OCI-LY1 (cell line): ENCODE measurements around the gene SPPL3.

Source experiments
- CTCF ChIP-seq: fragments of 200-600 bp; sonication (generic), shearing (Covaris generic); IDR thresholded peaks from 2 replicates; pipeline ENCODE4 v1.5.1; 2017; ENCODE audit warnings: mild to moderate bottlenecking, antibody characterized with exemption, low read length, moderate library complexity, mixed read lengths
- EZH2 ChIP-seq: fragments of 200-600 bp; sonication (generic), shearing (Covaris generic); IDR thresholded peaks from 2 replicates; pipeline ENCODE4 v1.8.0; 2017; ENCODE audit warnings: borderline replicate concordance, mixed run types, mild to moderate bottlenecking, antibody characterized with exemption, low read length, moderate library complexity, mixed read lengths

- TF ChIP-seq EZH2 (no peak), CTCF (no peak)
These were observed 69.5 kb downstream of the SPPL3 start for GRCh38 chr12:120834489-120835303.
